Left lung (tissue), 10 donors: ENCODE measurements around the gene ENTPD6. TPM values are rescaled to one million over a fixed set of nuclear protein-coding genes. Genes with fewer than 3 reads are reported as not detected.
A peak's percentile ranks its signal among the peaks of the same experiment; 100 is the strongest.

Source experiments
- ATAC-seq: fragments of 200-7000 bp; cut with Tn5 transposase; one replicate; pipeline ENCODE4 v1.9.1; 2020; ENCODE audit warnings: moderate library complexity
- DNase-seq, 4 donors: peaks; one replicate each; pipeline ENCODE4 v3.0.0-alpha.2; 2013 to 2020
- H3K27ac ChIP-seq, 2 donors: fragments of 200-600 bp; sonication (generic) in 1 of 2; one replicate each; pipeline versions ENCODE4 v1.5.0 to v1.8.0; 2020 to 2021
- H3K27me3 ChIP-seq, 2 donors: fragments of 200-600 bp; sonication (generic) in 1 of 2; one replicate each; pipeline versions ENCODE4 v1.5.0 to v1.8.0; 2020 to 2021
- H3K36me3 ChIP-seq, 2 donors: fragments of 200-600 bp; sonication (generic) in 1 of 2; one replicate each; pipeline versions ENCODE4 v1.5.0 to v1.8.0; 2020 to 2021
- H3K4me1 ChIP-seq, 2 donors: fragments of 200-600 bp; one replicate each; pipeline ENCODE4 v1.8.0; 2021
- H3K4me3 ChIP-seq, 2 donors: fragments of 200-600 bp; sonication (generic) in 1 of 2; one replicate each; pipeline versions ENCODE4 v1.5.0 to v1.8.0; 2020 to 2021; ENCODE audit warnings: mild to moderate bottlenecking in 1 of 2
- H3K9me3 ChIP-seq, 2 donors: fragments of 200-600 bp; sonication (generic) in 1 of 2; one replicate each; pipeline versions ENCODE4 v1.5.0 to v1.8.0; 2020 to 2021
- intact Hi-C, 2 donors: fragments of 100-400 bp; cut with DNase I; formaldehyde crosslinking; loops; one replicate each; pipeline versions ENCODE4 v1.11.2 to v1.14.2; 2022
- polyA plus RNA-seq, 6 donors: library from polyadenylated mRNA; unstranded; fragments of 120-200 nt; gene quantifications; one replicate each; pipeline ENCODE4 v1.2.1, GENCODE V29; 2013; ENCODE audit not compliant: insufficient read length in 6 of 6
- total RNA-seq, 2 donors: library from RNA; stranded (reverse); fragmentation: NEBNext Ultra II Directional; extraction: Animal tissue kit (Norgen Biotek cat#: 25700); gene quantifications; one replicate each; pipeline ENCODE4 v1.2.1, GENCODE V29; 2021
- TF ChIP-seq, protein P1 (sequence below), 2 donors: fragments of 200-600 bp; sonication (generic) in 1 of 2; IDR thresholded peaks; one replicate each; pipeline versions ENCODE4 v1.5.0 to v1.8.0; 2021; ENCODE audit warnings: antibody characterized with exemption in 2 of 2
- donor health status: DM: no; HTN: yes; CAD: no.
- donor health status: DM: no; HTN: no; CAD: no.

ENTPD6 gene
- total and polyA plus RNA-seq, 8 donors: 40.2 to 76.3 (median 47.8) TPM

DNA sequence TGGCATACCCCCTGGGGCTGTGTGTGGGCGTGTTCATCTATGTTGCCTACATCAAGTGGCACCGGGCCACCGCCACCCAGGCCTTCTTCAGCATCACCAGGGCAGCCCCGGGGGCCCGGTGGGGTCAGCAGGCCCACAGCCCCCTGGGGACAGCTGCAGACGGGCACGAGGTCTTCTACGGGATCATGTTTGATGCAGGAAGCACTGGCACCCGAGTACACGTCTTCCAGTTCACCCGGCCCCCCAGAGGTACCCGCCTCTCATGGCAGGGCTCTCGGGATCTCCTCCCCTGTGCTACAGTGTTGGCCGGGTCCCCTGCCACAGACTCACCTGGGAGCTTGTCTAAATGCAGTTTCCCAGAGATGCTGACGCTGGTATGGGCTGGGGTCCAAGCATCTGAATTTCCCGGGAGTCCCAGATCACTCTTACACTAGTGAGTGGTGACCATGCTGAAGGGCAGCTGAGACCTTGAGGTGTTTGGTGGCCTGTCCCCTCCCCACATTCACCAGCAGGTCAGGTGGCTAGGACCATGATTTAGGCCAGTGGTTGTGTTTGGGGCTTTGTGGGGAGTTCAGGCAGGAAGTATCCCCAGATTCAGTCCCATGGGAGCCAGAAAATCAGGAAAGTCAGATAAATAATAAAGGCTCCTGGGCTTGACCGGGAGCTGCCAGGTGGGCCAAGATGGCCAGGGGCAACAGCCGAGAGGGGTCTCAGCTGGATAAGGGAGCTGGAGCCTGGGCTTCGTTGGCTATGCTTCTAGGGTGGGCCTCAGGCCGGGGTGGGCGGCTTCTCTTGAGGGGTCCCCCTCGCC, 11.8 kb downstream of the ENTPD6 start:
- Histone ChIP-seq H3K36me3 (peaks cover 0 to 34% of the 10 kb centered on the region in 2 donors), H3K9me3 (no peaks in the 10 kb centered on the region), H3K27ac (no peak overlapping the region), H3K27me3 (no peaks in the 10 kb centered on the region), H3K4me1 (peaks cover 0 to 18% of the 10 kb centered on the region in 2 donors), H3K4me3 (no peak overlapping the region)
- DNase-seq: no peak
- intact Hi-C loops: no loop called here
- no peak for ATAC-seq
- TF ChIP-seq, protein P1, sequence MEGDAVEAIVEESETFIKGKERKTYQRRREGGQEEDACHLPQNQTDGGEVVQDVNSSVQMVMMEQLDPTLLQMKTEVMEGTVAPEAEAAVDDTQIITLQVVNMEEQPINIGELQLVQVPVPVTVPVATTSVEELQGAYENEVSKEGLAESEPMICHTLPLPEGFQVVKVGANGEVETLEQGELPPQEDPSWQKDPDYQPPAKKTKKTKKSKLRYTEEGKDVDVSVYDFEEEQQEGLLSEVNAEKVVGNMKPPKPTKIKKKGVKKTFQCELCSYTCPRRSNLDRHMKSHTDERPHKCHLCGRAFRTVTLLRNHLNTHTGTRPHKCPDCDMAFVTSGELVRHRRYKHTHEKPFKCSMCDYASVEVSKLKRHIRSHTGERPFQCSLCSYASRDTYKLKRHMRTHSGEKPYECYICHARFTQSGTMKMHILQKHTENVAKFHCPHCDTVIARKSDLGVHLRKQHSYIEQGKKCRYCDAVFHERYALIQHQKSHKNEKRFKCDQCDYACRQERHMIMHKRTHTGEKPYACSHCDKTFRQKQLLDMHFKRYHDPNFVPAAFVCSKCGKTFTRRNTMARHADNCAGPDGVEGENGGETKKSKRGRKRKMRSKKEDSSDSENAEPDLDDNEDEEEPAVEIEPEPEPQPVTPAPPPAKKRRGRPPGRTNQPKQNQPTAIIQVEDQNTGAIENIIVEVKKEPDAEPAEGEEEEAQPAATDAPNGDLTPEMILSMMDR (IDR thresholded peaks at IDR 0.05): no peak

DNA sequence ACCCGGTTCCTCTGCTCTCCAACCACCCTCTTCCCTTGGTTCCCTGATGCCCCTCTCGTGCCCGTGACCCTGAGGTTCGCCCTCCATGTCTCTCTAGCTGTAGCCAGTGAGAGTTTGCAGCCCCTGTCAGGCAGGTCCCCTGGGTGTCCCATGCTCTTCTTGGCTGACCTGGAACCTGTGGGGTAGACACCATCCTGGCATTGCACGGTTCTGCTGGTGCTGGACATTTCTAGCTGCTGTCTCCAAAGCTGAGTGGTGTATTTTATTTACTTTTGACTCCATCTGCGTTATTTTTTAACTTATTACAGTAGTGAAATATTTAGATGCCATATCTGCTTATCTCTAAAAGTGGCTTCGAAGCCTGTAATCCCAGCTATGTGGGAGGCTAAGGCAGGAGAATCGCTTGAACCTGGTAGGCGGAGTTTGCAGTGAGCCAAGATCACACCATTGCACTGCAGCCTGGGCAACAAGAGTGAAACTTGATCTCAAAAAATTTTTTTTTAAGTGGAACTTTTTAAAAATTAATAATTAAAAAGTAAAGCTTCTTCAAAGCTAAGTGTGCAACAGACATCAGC, 12.5 kb downstream of the ENTPD6 start:
- H3K36me3 ChIP-seq: peaks cover 0 to 41% of the 10 kb centered on the region in 2 donors
- H3K27ac ChIP-seq: no peak overlapping the region
- ATAC-seq: peak; percentile 54
- H3K4me1 ChIP-seq: peaks cover 0 to 17% of the 10 kb centered on the region in 2 donors
- no peak overlapping the region for H3K4me3 ChIP-seq
- H3K9me3 ChIP-seq: no peaks in the 10 kb centered on the region
- DNase-seq: no peak
- H3K27me3 ChIP-seq: no peaks in the 10 kb centered on the region
- TF ChIP-seq, protein P1 (IDR thresholded peaks at IDR 0.05): no peak
- intact Hi-C loops: no loop called here

DNA sequence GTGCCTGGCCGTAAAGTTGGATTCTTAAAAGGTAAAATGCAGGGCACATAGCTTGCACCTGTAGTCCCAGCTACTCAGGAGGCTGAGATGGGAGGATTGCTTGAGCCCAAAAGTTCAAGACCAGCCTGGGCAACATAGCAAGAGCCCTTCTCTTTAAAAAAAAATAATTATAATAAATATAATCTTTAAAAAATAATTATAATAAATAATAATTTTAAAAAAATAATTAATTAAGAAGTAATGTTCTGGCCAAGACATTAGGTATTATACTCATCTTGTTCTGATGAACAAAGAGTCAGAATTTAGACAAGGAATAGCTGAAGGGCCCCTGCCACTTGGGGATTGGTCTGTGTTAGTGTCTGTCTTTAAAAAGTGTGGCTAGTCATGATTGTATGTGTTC, 13.9 kb downstream of the ENTPD6 start:
- no peak overlapping the region for H3K4me3 ChIP-seq
- intact Hi-C loops: no loop called here
- H3K27ac ChIP-seq: no peak overlapping the region
- no peaks in the 10 kb centered on the region for H3K9me3 ChIP-seq
- no peaks in the 10 kb centered on the region for H3K27me3 ChIP-seq
- DNase-seq (no peak), ATAC-seq (no peak)
- peaks cover 0 to 3% of the 10 kb centered on the region in 2 donors for H3K4me1 ChIP-seq
- TF ChIP-seq, protein P1 (IDR thresholded peaks at IDR 0.05): no peak
- peaks cover 0 to 54% of the 10 kb centered on the region in 2 donors for H3K36me3 ChIP-seq

DNA sequence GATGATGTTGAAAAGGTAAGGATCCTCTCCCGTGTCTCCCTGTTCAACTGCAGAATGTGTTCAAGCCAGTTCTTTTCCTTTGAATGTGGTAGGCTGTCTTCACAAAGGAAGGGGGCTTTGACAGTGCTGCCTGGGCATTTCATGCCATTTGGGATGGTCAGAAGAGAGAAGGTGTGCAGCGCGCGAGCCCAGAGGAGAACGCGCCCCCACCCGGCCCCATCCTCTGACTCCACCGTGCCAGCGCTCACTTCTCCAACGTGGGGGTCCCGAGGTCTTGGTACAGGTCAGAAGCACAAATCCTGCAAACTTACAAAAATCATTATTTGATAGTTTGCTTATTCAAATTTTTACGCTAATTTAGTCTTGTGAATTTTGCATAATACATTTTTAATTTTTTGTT, 14.4 kb downstream of the ENTPD6 start:
- no peak overlapping the region for H3K27ac ChIP-seq
- H3K36me3 ChIP-seq: peaks cover 0 to 59% of the 10 kb centered on the region in 2 donors
- no peaks in the 10 kb centered on the region for H3K4me1 ChIP-seq
- H3K9me3 ChIP-seq: no peaks in the 10 kb centered on the region
- ATAC-seq (no peak), DNase-seq (no peak)
- H3K4me3 ChIP-seq: no peak overlapping the region
- intact Hi-C loops: no loop called here
- no peaks in the 10 kb centered on the region for H3K27me3 ChIP-seq
- TF ChIP-seq, protein P1 (IDR thresholded peaks at IDR 0.05): no peak

DNA sequence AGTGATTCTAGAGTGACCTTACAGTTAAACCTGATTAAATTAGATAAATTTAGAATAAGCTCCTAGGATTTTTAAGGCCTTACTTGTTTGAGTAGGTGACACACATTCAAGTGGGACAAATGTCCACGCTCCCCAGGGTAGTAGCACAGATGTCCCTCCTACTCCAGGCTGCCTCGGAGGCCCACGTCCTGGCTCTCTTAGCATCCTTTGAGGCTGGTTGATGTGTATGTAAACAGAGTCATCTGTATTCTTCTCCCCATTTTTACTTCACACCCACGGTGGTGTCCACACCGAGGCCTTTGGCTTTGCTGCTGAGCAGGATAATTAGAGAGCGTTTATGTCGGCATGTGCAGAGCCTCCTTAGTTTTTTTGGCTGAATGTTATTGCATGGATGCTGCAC, 15.8 kb downstream of the ENTPD6 start:
- Histone ChIP-seq H3K4me3 (no peak overlapping the region), H3K36me3 (peaks cover 0 to 69% of the 10 kb centered on the region in 2 donors), H3K27me3 (no peaks in the 10 kb centered on the region), H3K4me1 (no peaks in the 10 kb centered on the region), H3K27ac (no peak overlapping the region), H3K9me3 (no peaks in the 10 kb centered on the region)
- ATAC-seq (no peak), DNase-seq (no peak)
- intact Hi-C loops: no loop called here
- TF ChIP-seq, protein P1 (IDR thresholded peaks at IDR 0.05): no peak
